Dermis microvascular lymphatic vessel endothelial cell (primary cell): ENCODE measurements around the gene BLID. TPM values are rescaled to one million over a fixed set of nuclear protein-coding genes. Genes with fewer than 3 reads are reported as not detected.

Experiments used
- DNase-seq, 2 donors: peaks; one replicate each; pipeline versions ENCODE4 v3.0.0 to v3.0.0-alpha.2; 2010; ENCODE audit warnings: low read depth in 2 of 2
- total RNA-seq: library from RNA; depleted of rRNA; stranded (reverse); fragments of >200 nt; gene quantifications from 2 replicates; pipeline ENCODE4 v1.2.1, GENCODE V29; 2014

BLID gene
- total RNA-seq, 1 donor from 2014 or later, result 0.39 TPM

GRCh38 chr11:122140500-122140899, 24.5 kb upstream of the BLID start:
- DNase-seq, result peak in 1 of 2 donors; percentile 39

GRCh38 chr11:122139595-122139866, 23.5 kb upstream of the BLID start:
- no peak for DNase-seq

- DNase-seq, result peak in 1 of 2 donors; percentile 31
Measured at GRCh38 chr11:122138744-122139594, 23.0 kb upstream of the BLID start.

GRCh38 chr11:122137078-122137793, 21.2 kb upstream of the BLID start:
- DNase-seq, result peak in 1 of 2 donors; percentile 80

- DNase-seq, result no peak
Measured at GRCh38 chr11:122131126-122131525, 15.1 kb upstream of the BLID start.

- peak; percentile 52 to 79 for DNase-seq
Measured at GRCh38 chr11:122128146-122128545, 12.1 kb upstream of the BLID start.

GRCh38 chr11:122127020-122127419, 11.0 kb upstream of the BLID start:
- DNase-seq, result no peak

- no peak for DNase-seq
Measured at GRCh38 chr11:122126024-122126688, 10.1 kb upstream of the BLID start.

- no peak for DNase-seq
Measured at GRCh38 chr11:122123263-122123929, 7.4 kb upstream of the BLID start.

- DNase-seq, result no peak
Measured at GRCh38 chr11:122122179-122122578, 6.2 kb upstream of the BLID start.

- no peak for DNase-seq
Measured at GRCh38 chr11:122120096-122120495, 4.1 kb upstream of the BLID start.

- no peak for DNase-seq
Measured at GRCh38 chr11:122116591-122116990, 576 bp upstream of the BLID start.

GRCh38 chr11:122114976-122115375, 1.0 kb downstream of the BLID start:
- no peak for DNase-seq

GRCh38 chr11:122113836-122114825, 1.9 kb downstream of the BLID start:
- DNase-seq, result no peak

GRCh38 chr11:122112470-122113365, 3.3 kb downstream of the BLID start:
- DNase-seq, result no peak

GRCh38 chr11:122109932-122110331, 6.1 kb downstream of the BLID start:
- DNase-seq, result no peak

GRCh38 chr11:122108828-122109227, 7.2 kb downstream of the BLID start:
- DNase-seq, result no peak

GRCh38 chr11:122108192-122108799, 7.7 kb downstream of the BLID start:
- DNase-seq, result peak; percentile 29 to 71

GRCh38 chr11:122107566-122107965, 8.4 kb downstream of the BLID start:
- DNase-seq, result no peak
